GM12874 (cell line): ENCODE measurements around the gene PODXL.

Experiments used
- TF ChIP-seq, protein P1 (sequence below): IDR thresholded peaks from 2 replicates; pipeline ENCODE4 v1.5.1; 2011; ENCODE audit warnings: low read depth, mild to moderate bottlenecking, control low read depth, low read length, moderate library complexity; ENCODE audit not compliant: insufficient read depth

Gene PODXL

DNA sequence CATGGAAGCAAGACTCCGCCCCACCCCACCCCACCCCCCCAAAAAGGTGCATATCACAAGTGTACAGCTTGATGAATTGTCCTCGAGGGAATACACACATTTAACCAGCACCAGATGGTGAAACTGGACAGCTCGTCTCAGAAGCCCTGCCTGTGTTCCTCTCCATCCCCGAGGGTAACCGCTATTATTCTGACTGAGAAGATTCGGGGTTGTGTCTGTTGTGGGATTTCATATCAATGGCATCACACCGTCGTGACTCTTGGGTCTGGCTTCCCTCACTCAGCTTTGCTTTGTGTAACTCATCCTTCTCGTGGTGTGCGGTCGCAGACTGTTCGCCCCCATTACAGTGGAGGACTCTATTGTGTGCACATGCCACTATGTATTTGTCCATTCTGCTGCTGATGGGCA lies 18.9 kb downstream of the PODXL start:
- TF ChIP-seq, protein P1, sequence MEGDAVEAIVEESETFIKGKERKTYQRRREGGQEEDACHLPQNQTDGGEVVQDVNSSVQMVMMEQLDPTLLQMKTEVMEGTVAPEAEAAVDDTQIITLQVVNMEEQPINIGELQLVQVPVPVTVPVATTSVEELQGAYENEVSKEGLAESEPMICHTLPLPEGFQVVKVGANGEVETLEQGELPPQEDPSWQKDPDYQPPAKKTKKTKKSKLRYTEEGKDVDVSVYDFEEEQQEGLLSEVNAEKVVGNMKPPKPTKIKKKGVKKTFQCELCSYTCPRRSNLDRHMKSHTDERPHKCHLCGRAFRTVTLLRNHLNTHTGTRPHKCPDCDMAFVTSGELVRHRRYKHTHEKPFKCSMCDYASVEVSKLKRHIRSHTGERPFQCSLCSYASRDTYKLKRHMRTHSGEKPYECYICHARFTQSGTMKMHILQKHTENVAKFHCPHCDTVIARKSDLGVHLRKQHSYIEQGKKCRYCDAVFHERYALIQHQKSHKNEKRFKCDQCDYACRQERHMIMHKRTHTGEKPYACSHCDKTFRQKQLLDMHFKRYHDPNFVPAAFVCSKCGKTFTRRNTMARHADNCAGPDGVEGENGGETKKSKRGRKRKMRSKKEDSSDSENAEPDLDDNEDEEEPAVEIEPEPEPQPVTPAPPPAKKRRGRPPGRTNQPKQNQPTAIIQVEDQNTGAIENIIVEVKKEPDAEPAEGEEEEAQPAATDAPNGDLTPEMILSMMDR, result no peak

DNA sequence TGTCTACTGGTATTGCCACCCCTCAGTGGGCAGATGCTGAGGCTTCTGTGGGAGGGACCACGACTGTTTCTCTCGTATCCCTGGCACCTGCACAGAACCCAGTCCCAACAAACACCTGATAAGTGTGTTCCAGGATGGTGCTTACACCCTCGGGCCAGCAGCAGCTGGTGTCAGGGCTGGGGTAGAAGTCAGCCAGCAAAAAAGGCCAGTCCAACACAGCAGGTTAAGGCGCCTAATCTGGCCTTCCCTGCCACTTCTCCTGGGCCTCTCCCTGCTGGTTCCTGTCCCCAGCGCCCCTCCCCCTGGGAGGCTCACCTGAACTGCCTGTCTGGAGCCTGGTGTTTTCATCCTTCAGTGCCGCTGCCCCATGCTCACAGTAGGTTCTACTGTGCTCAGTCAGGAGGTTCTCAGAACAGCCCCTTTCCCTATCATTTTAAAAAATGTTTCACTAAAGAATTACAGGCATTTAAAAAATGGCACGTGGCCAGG lies 20.0 kb downstream of the PODXL start:
- TF ChIP-seq, protein P1, result no peak

DNA sequence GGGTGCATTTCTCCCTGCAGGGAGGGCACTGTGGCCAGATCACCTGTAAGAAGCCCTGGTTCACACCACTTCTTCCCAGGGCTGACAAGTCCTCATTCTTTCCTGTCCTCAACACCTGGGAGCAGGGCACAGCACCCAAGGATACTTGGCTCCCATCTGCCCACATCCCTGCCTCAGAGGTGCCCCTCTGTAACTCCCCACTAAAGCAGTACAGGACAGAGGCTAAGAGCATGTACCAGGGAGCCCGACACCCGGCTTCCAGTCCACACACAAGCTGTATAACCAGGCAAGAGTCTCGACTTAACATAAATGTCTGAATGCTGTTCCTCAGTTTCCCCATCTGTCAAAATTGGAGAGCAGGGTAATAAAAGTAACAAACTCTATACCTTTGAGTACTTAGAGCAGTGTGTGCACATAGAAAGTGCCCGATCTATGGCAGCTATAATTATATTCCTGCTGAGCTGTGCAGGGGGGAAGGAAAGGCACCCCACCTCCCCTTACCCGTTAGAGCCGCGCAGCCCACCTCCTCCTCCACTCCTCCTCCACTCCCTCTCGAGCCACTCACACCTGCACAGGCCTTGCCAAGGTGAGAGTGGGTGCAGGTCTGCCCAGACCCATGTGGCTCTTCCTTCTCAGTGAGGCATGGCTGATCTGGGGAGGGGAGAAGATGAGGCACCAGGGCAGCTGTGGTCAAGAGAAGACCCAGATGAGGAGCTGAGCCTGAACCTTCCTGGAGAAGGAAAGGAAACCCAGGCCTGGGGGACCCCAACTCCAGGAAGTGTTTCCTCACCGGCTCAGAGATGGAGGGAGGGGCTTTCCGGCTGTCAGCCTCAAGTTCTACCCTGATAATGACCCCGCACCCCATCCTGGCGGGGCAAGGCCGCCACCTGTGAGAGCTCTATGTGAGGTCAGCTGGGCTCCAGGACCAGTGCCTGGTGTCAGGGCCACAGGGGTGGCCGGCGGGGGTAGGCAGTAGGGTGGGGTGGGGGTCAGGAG lies 22.6 kb downstream of the PODXL start:
- TF ChIP-seq, protein P1, result no peak

DNA sequence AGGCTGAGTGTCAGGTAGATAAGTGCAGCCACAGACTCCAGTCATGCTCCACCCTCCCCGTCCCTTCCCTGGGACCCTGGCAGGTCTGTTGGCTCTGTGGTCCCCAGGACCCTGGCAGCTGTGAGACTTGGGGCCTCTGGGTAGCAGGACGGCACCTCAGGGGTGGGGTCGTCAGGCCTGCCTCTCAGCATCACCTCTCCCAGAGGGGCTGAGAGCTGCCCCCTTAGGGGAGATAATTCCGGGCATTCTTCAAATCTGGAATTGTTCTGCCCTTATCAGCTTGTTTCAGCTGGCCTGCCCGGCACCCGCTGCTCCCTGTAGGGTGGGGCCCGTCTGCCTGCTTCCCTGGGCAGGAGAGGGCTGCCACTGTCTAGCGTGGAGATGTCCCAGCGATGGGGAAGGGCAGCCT lies 23.3 kb downstream of the PODXL start:
- TF ChIP-seq, protein P1, result no peak

DNA sequence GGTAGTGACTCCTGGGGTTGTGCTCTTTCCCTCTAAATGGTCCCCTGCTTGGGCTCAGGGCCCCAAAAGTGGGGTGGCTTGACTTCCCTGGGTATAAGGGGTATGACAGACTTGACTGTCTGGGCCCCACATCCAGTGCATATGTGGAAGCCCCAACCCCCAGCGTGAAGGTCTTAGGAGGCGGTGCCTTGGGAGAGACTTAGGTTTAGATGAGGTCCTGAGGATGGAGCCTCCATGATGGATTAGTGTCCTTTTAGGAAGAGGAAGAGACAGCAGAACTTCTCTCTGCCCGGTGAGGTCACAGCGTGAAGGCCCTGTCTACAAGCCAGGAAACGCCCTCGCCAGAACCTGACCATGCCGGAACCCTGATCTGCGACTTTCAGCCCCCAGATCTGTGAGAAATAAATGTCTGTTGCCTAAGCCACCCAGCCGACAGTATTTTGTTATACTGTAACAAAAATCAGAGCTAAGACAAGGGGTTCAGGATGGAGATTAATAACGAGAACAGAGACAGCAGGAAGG lies 23.8 kb downstream of the PODXL start:
- TF ChIP-seq, protein P1, result no peak

DNA sequence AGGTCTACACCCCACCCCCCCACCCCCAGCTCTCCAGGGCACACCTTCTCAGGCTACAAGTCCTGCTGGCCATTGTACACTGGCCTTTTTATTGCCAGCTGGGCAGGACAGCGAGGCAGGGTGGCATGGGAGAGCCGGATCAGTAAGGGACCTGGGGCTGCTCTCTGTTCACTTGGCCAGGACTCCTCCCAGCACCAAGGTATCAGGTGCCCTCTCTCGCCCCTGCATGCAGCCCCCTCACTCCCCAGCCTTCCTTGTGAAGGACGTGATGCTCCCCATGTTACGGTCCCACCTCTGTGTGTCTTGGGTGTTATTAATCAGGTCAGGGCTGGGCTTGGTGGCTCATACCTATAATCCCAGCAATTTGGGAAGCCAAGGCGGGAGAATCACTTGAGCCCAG lies 26.3 kb downstream of the PODXL start:
- TF ChIP-seq, protein P1, result no peak

DNA sequence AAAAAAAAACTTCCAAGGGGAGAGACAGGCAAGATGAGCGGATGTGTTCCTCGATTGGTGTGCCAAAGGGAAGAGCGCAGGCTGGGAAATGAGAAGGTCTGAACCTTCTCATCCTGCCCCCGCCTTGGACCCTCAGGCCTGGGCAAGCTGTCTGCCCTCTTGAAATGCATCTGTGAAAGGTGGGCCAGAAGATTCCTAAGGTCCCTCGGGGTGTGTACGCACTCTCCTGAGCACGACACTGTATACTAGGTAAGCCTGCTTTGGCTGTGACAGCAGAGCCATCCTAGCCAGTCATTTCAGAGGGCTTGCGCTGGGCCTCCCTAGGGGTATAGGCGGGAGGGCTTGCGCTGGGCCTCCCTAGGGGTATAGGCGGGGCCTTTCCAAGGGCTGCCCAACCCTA lies 26.8 kb downstream of the PODXL start:
- TF ChIP-seq, protein P1, result no peak
